ENCODE measurements around the gene DAND5. TPM values are rescaled to one million over a fixed set of nuclear protein-coding genes. Genes with fewer than 3 reads are reported as not detected.

The DAND5 gene
- total and polyA plus RNA-seq, 12 donors: 0.27 to 2.3 (median 0.92) TPM

DNA sequence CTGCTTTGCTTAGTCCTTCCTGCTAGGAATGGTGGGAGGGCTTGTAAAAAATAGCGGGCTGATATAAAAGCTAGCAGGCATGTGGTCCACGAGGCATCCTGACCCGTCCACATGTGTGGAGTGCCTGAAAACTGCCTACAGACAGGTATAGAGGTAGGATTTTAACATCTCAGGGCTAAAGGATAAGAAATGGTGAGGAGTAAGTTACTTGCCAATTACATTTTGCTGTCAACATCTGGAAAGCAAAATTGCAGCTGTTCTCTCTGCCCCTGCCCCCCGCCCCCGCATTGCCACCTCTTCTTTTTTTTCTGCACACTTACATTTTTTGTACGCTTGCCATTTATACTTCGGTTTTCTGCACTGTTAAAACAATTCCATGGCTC lies 46.9 kb downstream of the DAND5 start:
- peaks cover 31 to 47% of the 10 kb centered on the region in 2 donors for H3K4me1 ChIP-seq (replicated peaks in 1 of 2)
- 75 to 79% (median 78%) methylated on average over 7 of the region's 7 CpGs for WGBS, 4 donors

GRCh38 chr19:13016628-13017305 lies 47.4 kb downstream of the DAND5 start:
- peaks cover 33 to 52% of the 10 kb centered on the region in 2 donors for H3K4me1 ChIP-seq (replicated peaks in 1 of 2)
- H3K9me3 ChIP-seq (replicated peaks in 1 of 3): no peaks in the 10 kb centered on the region
- H3K36me3 ChIP-seq (replicated peaks in 1 of 2): no peaks in the 10 kb centered on the region
- intact Hi-C loops (cut with DNase I): no loop called here
- TF ChIP-seq, protein P1, sequence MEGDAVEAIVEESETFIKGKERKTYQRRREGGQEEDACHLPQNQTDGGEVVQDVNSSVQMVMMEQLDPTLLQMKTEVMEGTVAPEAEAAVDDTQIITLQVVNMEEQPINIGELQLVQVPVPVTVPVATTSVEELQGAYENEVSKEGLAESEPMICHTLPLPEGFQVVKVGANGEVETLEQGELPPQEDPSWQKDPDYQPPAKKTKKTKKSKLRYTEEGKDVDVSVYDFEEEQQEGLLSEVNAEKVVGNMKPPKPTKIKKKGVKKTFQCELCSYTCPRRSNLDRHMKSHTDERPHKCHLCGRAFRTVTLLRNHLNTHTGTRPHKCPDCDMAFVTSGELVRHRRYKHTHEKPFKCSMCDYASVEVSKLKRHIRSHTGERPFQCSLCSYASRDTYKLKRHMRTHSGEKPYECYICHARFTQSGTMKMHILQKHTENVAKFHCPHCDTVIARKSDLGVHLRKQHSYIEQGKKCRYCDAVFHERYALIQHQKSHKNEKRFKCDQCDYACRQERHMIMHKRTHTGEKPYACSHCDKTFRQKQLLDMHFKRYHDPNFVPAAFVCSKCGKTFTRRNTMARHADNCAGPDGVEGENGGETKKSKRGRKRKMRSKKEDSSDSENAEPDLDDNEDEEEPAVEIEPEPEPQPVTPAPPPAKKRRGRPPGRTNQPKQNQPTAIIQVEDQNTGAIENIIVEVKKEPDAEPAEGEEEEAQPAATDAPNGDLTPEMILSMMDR (IDR thresholded peaks at IDR 0.05): no peak
- TF ChIP-seq POLR2A (IDR thresholded peaks at IDR 0.05): no peak
- peak overlapping the region in 2 of 5 donors; percentile 75 to 80 for H3K27ac ChIP-seq
- H3K4me3 ChIP-seq: no peak overlapping the region
- DNase-seq: no peak
- 74 to 84% (median 77%) methylated on average over 22 of the region's 22 CpGs for WGBS, 4 donors
- no peaks in the 10 kb centered on the region for H3K27me3 ChIP-seq

More for the DNA sequence above, 46.9 kb downstream of the DAND5 start:
- intact Hi-C loops (cut with DNase I): no loop called here
- H3K4me3 ChIP-seq: no peak overlapping the region
- DNase-seq: no peak
- H3K27me3 ChIP-seq: no peaks in the 10 kb centered on the region
- TF ChIP-seq, protein P1 (IDR thresholded peaks at IDR 0.05): no peak
- TF ChIP-seq POLR2A (IDR thresholded peaks at IDR 0.05): no peak
- no peak overlapping the region for H3K27ac ChIP-seq
- no peaks in the 10 kb centered on the region for H3K36me3 ChIP-seq (replicated peaks in 1 of 2)
- H3K9me3 ChIP-seq (replicated peaks in 1 of 3): no peaks in the 10 kb centered on the region

DNA sequence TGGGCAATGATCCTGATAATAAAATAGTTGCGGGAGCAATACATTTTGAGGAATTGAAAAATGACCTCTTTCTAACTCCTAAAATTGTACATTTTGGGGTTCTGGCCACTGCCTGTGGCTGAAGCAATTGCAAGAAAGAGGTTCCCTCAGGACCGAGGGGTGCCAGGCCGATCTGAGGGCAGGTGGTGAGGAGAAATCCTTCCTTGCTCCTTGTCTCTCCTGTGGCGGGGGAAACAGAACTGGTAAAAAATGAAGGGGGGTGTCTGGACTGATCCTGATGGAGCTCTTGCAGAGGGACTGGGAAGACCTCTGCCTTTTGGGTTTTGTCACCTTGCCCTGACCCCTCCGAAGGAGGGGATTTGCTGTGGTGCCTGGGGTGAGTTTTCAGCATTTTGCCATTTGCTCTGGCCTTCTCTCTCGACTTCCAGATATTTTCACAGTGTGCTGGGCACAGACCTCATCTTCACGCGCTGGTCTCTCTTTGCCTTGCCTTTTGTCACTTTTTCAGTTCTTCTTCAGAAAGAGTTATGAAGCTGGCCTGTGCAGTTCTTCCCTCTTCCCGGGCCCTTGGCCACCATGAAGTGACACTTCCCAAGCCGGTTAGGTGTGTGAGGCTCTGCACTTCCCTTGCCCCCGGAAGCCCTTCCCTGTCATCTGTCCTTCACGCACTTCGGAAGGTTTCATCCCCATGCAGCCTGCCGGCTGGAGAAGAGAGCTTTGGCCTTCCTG lies 48.1 kb downstream of the DAND5 start:
- peak overlapping the region; percentile 19 to 80 (median 54) for H3K27ac ChIP-seq
- no peaks in the 10 kb centered on the region for H3K9me3 ChIP-seq (replicated peaks in 1 of 3)
- TF ChIP-seq, protein P1 (IDR thresholded peaks at IDR 0.05): no peak
- no peak for TF ChIP-seq POLR2A (IDR thresholded peaks at IDR 0.05)
- no peaks in the 10 kb centered on the region for H3K36me3 ChIP-seq (replicated peaks in 1 of 2)
- no peak for DNase-seq
- H3K27me3 ChIP-seq: no peaks in the 10 kb centered on the region
- H3K4me1 ChIP-seq (replicated peaks in 1 of 2): peaks cover 35 to 54% of the 10 kb centered on the region in 2 donors
- 57 to 69% (median 61%) methylated on average over 14 of the region's 14 CpGs for WGBS, 4 donors
- no peak overlapping the region for H3K4me3 ChIP-seq
- intact Hi-C loops (cut with DNase I): no loop called here

GRCh38 chr19:13018035-13018914 lies 48.9 kb downstream of the DAND5 start:
- Histone ChIP-seq H3K27me3 (no peaks in the 10 kb centered on the region), H3K9me3 (replicated peaks in 1 of 3) (no peaks in the 10 kb centered on the region), H3K36me3 (replicated peaks in 1 of 2) (no peaks in the 10 kb centered on the region), H3K27ac (peak overlapping the region; percentile 31 to 80 (median 54)), H3K4me3 (no peak overlapping the region), H3K4me1 (replicated peaks in 1 of 2) (peaks cover 31 to 50% of the 10 kb centered on the region in 2 donors)
- intact Hi-C loops (cut with DNase I): no loop called here
- TF ChIP-seq, protein P1 (IDR thresholded peaks at IDR 0.05): no peak
- no peak for TF ChIP-seq POLR2A (IDR thresholded peaks at IDR 0.05)
- peak in 5 of 7 donors; percentile 65 to 82 (median 74) for DNase-seq
- 49 to 61% (median 56%) methylated on average over 17 to 21 of the region's 21 CpGs for WGBS, 4 donors
